ENCODE measurements around the gene RETSAT. TPM values are rescaled to one million over a fixed set of nuclear protein-coding genes. Genes with fewer than 3 reads are reported as not detected.

The RETSAT gene
- total and polyA plus RNA-seq, 2 of the 13 experiments (the other 11 are each of a cell fraction or from before 2014, with no cell fraction given), result 46.7 to 61.0 TPM

GRCh38 chr2:85354286-85355072, at the start of gene RETSAT, which contains the start of gene ELMOD3 (continued):
- TF ChIP-seq ZNF20 (CRISPR knock-in tag; IDR thresholded peaks at IDR 0.05) (peak; percentile 17; the same call in 1 of the 2 replicates), ZNF549 (CRISPR knock-in tag; IDR thresholded peaks at IDR 0.05) (no peak), ZBTB21 (CRISPR knock-in tag; IDR thresholded peaks at IDR 0.05) (no peak), REPIN1 (CRISPR knock-in tag; IDR thresholded peaks at IDR 0.05; ENCODE audit: borderline replicate concordance, low read depth) (peak; percentile 97), CBX5 (CRISPR knock-in tag; IDR thresholded peaks at IDR 0.05; ENCODE audit: borderline replicate concordance) (peak; percentile 78; the same call in 1 of the 2 replicates), PHB2 (IDR thresholded peaks at IDR 0.05; ENCODE audit: partially characterized antibody) (no peak), RNF2 (conservative IDR thresholded peaks at IDR 0.05; ENCODE audit: low read depth) (0 out of 2 replicates have a peak, but pooled peaks have one; percentile 48), FOXP4 (CRISPR knock-in tag; IDR thresholded peaks at IDR 0.05) (peak; percentile 54; the same call in 1 of the 2 replicates), ERF (CRISPR knock-in tag; IDR thresholded peaks at IDR 0.05) (peak; percentile 94), SIX4 (CRISPR knock-in tag; IDR thresholded peaks at IDR 0.05) (peak; percentile 69), ZNF567 (CRISPR knock-in tag; IDR thresholded peaks at IDR 0.05; ENCODE audit: borderline replicate concordance) (no peak), ZNF335 (CRISPR knock-in tag; IDR thresholded peaks at IDR 0.05) (peak; percentile 83; the same call in 1 of the 2 replicates), U2AF1 (optimal IDR thresholded peaks at IDR 0.05; ENCODE audit: low read depth, low read length) (peak; percentile 95), NR2F6 (IDR thresholded peaks at IDR 0.05) (0 out of 2 replicates have a peak, but pooled peaks have one; percentile 44), NR2F6 (CRISPR knock-in tag; IDR thresholded peaks at IDR 0.05) (peak; percentile 18), RFXANK (CRISPR knock-in tag; IDR thresholded peaks at IDR 0.05) (peak; percentile 36; the same call in 1 of the 2 replicates), JUND (CRISPR knock-in tag; IDR thresholded peaks at IDR 0.05) (no peak)
- TF ChIP-seq, protein P1, sequence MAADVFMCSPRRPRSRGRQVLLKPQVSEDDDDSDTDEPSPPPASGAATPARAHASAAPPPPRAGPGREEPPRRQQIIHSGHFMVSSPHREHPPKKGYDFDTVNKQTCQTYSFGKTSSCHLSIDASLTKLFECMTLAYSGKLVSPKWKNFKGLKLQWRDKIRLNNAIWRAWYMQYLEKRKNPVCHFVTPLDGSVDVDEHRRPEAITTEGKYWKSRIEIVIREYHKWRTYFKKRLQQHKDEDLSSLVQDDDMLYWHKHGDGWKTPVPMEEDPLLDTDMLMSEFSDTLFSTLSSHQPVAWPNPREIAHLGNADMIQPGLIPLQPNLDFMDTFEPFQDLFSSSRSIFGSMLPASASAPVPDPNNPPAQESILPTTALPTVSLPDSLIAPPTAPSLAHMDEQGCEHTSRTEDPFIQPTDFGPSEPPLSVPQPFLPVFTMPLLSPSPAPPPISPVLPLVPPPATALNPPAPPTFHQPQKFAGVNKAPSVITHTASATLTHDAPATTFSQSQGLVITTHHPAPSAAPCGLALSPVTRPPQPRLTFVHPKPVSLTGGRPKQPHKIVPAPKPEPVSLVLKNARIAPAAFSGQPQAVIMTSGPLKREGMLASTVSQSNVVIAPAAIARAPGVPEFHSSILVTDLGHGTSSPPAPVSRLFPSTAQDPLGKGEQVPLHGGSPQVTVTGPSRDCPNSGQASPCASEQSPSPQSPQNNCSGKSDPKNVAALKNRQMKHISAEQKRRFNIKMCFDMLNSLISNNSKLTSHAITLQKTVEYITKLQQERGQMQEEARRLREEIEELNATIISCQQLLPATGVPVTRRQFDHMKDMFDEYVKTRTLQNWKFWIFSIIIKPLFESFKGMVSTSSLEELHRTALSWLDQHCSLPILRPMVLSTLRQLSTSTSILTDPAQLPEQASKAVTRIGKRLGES (CRISPR knock-in tag; IDR thresholded peaks at IDR 0.05; ENCODE audit: borderline replicate concordance), result peak; percentile 89; the same call in 1 of the 2 replicates
- TF ChIP-seq, protein P2, sequence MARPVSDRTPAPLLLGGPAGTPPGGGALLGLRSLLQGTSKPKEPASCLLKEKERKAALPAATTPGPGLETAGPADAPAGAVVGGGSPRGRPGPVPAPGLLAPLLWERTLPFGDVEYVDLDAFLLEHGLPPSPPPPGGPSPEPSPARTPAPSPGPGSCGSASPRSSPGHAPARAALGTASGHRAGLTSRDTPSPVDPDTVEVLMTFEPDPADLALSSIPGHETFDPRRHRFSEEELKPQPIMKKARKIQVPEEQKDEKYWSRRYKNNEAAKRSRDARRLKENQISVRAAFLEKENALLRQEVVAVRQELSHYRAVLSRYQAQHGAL (CRISPR knock-in tag; IDR thresholded peaks at IDR 0.05; ENCODE audit: not compliant biosample characterization), result peak; percentile 95
- TF ChIP-seq, protein P3, sequence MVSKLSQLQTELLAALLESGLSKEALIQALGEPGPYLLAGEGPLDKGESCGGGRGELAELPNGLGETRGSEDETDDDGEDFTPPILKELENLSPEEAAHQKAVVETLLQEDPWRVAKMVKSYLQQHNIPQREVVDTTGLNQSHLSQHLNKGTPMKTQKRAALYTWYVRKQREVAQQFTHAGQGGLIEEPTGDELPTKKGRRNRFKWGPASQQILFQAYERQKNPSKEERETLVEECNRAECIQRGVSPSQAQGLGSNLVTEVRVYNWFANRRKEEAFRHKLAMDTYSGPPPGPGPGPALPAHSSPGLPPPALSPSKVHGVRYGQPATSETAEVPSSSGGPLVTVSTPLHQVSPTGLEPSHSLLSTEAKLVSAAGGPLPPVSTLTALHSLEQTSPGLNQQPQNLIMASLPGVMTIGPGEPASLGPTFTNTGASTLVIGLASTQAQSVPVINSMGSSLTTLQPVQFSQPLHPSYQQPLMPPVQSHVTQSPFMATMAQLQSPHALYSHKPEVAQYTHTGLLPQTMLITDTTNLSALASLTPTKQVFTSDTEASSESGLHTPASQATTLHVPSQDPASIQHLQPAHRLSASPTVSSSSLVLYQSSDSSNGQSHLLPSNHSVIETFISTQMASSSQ (IDR thresholded peaks at IDR 0.05; ENCODE audit: low read depth), result peak; percentile 98
- TF ChIP-seq, protein P3 (CRISPR knock-in tag; IDR thresholded peaks at IDR 0.05; ENCODE audit: borderline replicate concordance), result peak; percentile 100

Measured in HepG2 (cell line).